NCI-H510A treated with DMSO at 0.1 percent for 48 hours (cell line): ENCODE data around the gene KRTAP12-3.
"Not testable (repeated sequence)": the region's sequence is repeated elsewhere in the genome, so short reads cannot be mapped to it uniquely, and the experiment has no call there.

Experiments used
- DNase-seq: peaks from one replicate; lab custom pipeline; 2025; lab: John Stamatoyannopoulos, UW

KRTAP12-3 gene

GRCh38 chr21:44627181-44627822 is 30.4 kb upstream of the KRTAP12-3 start:
- DNase-seq, result not testable (repeated sequence)

GRCh38 chr21:44627831-44628233 is 29.9 kb upstream of the KRTAP12-3 start:
- DNase-seq, result not testable (repeated sequence)

GRCh38 chr21:44628707-44629391 is 28.9 kb upstream of the KRTAP12-3 start:
- no peak for DNase-seq

DNA sequence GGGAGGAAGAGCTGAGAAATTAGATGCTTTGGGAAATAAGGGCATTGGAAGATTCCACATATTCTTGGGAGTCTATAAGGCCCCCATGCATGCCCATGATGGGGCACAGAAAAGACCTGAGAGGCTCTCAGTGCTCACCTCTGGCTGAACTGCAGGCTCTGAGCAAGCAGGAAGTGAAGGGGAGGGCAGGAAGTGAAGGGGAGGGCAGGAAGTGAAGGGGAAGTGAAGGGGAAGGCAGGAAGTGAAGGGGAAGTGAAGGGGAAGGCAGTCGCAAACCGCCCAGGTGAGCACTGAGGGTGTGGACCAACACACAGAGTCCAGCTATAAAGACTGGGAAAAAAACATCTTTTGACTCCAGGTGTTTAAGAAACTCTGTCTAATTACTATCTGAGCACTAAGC is 27.3 kb upstream of the KRTAP12-3 start:
- DNase-seq, result no peak

GRCh38 chr21:44632067-44632466 is 25.7 kb upstream of the KRTAP12-3 start:
- DNase-seq, result no peak

DNA sequence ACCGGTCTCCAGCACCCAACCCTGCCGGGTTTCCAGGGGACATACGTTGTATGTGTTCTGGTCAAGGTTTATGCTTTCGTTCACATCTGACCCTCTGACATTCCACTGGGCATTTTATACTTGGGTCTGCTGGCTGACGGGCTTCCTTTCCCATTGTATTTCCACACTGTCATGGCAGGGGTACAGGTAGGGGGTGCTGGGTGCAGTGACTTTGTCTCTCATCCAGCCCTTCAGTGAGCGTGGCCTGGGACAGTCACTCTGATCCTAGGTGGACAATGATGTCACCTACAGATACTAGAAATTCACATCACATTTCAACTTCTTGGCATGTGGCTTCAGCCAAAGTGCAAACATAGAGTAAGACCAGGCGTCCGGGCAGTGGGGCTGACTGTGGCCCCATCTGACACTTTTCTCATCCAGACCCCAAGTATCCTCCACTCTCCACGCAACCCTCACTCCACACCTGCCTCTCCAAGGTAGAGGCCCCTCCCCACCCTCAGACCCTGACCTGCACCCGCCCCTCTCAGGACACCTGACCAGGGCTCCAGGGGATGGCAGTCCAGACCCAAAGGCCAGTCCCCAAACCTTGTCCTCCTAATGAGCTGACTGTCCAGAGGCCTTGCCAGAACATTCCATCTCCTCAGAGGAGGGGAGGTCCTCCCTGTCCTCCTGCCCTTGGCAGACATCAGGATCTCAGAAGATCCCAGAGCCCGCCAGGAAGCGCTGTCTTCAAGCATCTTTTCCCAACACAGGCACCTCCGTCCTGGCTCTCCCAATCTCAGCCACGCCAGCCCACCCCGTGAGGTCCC is 21.3 kb upstream of the KRTAP12-3 start:
- no peak for DNase-seq

DNA sequence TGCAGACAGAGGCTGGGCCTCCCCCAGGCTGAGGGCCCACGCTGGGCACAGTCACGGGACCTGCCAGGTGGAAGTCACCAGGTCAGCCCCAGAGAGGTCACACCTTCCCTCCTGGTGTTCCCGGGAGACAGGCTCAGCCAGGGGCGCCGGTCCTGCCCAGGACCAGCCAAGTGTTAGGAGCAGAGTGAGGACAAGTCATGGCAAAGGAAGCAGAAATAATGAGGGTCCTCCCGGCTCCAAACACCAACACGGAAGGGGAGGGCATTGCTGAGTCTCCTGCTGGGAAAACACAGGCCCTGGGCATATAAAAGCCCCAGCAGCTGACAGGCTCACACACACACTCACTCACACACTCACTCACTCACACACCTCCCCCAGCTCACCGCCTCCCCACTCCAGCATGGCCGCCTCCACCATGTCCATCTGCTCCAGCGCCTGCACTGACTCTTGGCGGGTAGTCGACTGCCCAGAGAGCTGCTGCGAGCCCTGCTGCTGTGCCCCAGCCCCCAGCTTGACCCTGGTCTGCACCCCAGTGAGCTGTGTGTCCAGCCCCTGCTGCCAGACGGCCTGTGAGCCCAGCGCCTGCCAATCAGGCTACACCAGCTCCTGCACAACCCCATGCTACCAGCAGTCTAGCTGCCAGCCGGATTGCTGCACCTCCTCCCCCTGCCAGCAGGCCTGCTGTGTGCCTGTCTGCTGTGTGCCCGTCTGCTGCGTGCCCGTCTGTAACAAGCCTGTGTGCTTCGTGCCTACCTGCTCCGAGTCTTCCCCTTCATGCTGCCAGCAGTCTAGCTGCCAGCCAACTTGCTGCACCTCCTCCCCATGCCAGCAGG is 20.5 kb upstream of the KRTAP12-3 start, which contains the start of gene KRTAP10-10:
TSS of gene KRTAP10-10 (plus strand) at position 339 of the 833 bp plus-strand sequence. CDS start at position 401, 62 bp downstream.
- DNase-seq, result no peak

DNA sequence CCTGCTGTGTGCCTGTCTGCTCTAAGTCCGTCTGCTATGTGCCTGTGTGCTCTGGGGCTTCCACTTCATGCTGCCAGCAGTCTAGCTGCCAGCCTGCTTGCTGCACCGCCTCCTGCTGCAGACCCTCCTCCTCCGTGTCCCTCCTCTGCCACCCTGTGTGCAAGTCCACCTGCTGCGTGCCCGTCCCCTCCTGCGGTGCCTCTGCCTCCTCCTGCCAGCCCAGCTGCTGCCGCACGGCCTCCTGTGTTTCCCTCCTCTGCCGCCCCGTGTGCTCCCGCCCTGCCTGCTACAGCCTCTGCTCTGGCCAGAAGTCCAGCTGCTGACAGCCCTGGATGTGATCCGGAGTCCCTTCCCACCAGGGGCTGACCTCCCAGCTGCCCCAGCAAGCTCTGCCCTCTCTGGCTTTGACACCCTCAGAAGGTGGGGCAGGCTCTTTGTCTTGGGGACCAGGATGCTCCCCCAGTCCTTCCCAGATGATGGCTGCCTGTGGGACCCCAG is 19.8 kb upstream of the KRTAP12-3 start:
- DNase-seq, result not testable (repeated sequence)

GRCh38 chr21:44638506-44639330 is 19.0 kb upstream of the KRTAP12-3 start:
- DNase-seq, result not testable (repeated sequence)

DNA sequence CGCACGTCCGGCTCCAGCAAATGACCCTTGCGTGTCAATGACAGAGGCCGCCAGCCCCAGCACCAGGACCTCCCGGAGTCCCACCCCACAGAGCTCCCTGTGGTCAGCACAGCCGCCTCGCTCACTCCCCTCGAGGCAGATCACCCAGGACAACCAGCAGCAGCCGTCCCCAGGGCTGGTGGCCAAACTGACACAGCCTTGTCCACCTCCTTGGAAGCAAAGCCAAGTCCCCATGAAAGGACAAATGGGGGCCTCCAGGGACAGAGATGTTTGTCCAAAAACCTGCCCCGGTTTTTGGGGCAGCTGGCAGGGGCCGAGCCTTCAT is 18.4 kb upstream of the KRTAP12-3 start:
- DNase-seq, result no peak

DNA sequence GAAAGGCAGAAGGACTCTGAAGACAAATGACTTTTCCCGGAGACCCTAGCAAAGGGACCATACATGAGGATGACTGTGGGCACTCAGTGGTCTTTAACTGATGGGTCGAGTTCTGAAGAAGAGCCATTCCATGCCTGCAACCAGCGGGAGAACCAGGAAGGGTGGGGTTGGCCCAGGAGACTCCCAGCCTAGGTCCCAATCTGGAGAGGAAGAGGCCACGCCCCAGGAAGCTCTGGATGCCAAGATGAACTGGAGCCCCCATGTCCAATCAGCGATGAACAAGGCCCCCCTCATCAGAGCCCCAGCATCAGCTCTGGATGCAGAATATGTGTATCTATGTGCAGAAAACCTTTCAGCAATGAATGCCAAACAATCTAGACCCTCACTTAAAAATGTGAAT is 17.0 kb upstream of the KRTAP12-3 start:
- no peak for DNase-seq

GRCh38 chr21:44643741-44644310 is 13.9 kb upstream of the KRTAP12-3 start:
- no peak for DNase-seq

DNA sequence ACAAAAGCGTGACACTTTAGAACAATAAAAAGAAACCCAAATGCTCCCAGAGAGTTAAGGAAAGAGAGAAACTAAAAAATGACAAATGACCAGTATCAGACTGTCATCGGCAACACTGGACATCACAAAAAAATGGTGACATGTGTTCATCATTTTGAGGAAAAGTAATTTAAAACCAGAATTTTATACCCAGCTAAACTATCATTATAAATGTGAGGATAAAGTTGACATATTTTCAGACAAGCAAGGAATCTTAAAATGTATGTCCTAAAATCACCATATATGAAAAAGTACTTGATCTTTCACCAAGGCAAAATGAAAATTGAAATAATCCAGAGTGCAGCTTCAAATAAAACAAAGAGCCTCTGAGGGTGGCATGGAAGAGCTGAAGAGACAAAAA is 12.9 kb upstream of the KRTAP12-3 start:
- DNase-seq, result no peak

GRCh38 chr21:44646366-44647221 is 11.1 kb upstream of the KRTAP12-3 start, which contains the start of gene KRTAP10-11:
TSS of gene KRTAP10-11 (plus strand) at chr21:44646414. CDS start at chr21:44646459, 45 bp downstream.
- not testable (repeated sequence) for DNase-seq

GRCh38 chr21:44647222-44647552 is 10.5 kb upstream of the KRTAP12-3 start:
- no peak for DNase-seq

- DNase-seq, result no peak
Measured at GRCh38 chr21:44648557-44649311, 9.0 kb upstream of the KRTAP12-3 start.

- no peak for DNase-seq
Measured at GRCh38 chr21:44649521-44650100, 8.1 kb upstream of the KRTAP12-3 start.

GRCh38 chr21:44650265-44650972 is 7.3 kb upstream of the KRTAP12-3 start:
- no peak for DNase-seq
